ENCODE data around the gene EPB42.
A peak's percentile ranks its signal among the peaks of the same experiment; 100 is the strongest.

Gene EPB42

DNA sequence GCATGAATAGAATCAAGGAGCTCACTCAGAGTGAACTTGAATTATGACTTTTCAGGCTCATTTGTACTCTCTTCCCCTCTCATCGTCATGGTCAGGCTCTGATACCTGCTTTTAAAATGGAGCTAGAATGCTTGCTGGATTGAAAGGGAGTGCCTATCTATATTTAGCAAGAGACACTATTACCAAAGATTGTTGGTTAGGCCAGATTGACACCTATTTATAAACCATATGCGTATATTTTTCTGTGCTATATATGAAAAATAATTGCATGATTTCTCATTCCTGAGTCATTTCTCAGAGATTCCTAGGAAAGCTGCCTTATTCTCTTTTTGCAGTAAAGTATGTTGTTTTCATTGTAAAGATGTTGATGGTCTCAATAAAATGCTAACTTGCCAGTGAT is 26.0 kb downstream of the EPB42 start:
- DNase-seq = no peak
- H3K27ac ChIP-seq = no peak overlapping the region
- peaks cover 31% of the 10 kb centered on the region for H3K36me3 ChIP-seq (replicated peaks)
- H3K27me3 ChIP-seq (replicated peaks) = no peaks in the 10 kb centered on the region
- H3K4me3 ChIP-seq (ENCODE audit: low read depth, low read length) = no peak overlapping the region
- in situ Hi-C loops (cut with HindIII; ENCODE audit: low pct_ligation_motif_present, low sequenced_read_pairs) = no loop called here
- TF ChIP-seq, protein P1, sequence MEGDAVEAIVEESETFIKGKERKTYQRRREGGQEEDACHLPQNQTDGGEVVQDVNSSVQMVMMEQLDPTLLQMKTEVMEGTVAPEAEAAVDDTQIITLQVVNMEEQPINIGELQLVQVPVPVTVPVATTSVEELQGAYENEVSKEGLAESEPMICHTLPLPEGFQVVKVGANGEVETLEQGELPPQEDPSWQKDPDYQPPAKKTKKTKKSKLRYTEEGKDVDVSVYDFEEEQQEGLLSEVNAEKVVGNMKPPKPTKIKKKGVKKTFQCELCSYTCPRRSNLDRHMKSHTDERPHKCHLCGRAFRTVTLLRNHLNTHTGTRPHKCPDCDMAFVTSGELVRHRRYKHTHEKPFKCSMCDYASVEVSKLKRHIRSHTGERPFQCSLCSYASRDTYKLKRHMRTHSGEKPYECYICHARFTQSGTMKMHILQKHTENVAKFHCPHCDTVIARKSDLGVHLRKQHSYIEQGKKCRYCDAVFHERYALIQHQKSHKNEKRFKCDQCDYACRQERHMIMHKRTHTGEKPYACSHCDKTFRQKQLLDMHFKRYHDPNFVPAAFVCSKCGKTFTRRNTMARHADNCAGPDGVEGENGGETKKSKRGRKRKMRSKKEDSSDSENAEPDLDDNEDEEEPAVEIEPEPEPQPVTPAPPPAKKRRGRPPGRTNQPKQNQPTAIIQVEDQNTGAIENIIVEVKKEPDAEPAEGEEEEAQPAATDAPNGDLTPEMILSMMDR (IDR thresholded peaks at IDR 0.05; ENCODE audit: low read depth, low read length, missing control alignments) = no peak

DNA sequence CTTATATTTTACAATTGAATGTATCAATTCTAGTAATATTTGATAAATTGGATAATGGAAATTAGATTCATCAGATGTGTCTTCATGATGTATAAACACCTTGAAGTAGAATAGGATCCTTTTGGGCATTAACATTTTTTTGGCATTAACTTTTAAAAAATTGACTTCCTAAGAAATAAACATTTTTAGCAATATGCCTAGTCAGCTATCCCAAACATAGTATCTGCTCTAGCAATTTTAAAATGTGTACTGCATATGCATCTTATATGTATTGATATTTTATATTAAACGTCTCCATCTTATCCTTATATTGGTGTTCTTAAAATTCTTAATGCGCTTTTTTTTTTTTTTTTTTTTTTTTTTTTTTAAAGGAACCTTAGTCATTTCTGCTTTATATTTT is 27.1 kb downstream of the EPB42 start:
- Histone ChIP-seq H3K36me3 (replicated peaks) (peaks cover 31% of the 10 kb centered on the region), H3K27me3 (replicated peaks) (no peaks in the 10 kb centered on the region), H3K4me3 (ENCODE audit: low read depth, low read length) (no peak overlapping the region), H3K27ac (no peak overlapping the region)
- no peak for DNase-seq
- in situ Hi-C loops (cut with HindIII; ENCODE audit: low pct_ligation_motif_present, low sequenced_read_pairs) = no loop called here
- TF ChIP-seq, protein P1 (IDR thresholded peaks at IDR 0.05; ENCODE audit: low read depth, low read length, missing control alignments) = no peak

DNA sequence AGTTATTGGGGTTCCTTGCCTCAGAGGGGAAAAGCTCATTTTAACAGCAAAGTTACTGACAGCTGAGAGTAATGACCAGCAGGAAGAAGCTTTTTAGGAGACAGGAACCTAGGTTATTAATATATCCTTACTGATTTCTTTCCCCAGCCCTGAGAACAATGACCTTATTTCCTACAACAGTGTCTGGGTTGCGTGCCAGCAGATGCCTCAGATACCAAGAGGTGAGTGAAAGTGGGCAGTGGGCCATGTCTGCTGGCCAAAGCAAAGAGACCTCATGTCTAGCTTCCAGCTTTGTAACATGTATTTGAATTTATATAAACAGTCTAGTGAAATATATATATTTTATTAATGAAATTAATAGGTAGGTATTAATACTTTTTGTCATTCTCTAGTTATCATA is 30.6 kb downstream of the EPB42 start:
- Histone ChIP-seq H3K27me3 (replicated peaks) (no peaks in the 10 kb centered on the region), H3K27ac (no peak overlapping the region)
- in situ Hi-C loops (cut with HindIII; ENCODE audit: low pct_ligation_motif_present, low sequenced_read_pairs) = no loop called here

DNA sequence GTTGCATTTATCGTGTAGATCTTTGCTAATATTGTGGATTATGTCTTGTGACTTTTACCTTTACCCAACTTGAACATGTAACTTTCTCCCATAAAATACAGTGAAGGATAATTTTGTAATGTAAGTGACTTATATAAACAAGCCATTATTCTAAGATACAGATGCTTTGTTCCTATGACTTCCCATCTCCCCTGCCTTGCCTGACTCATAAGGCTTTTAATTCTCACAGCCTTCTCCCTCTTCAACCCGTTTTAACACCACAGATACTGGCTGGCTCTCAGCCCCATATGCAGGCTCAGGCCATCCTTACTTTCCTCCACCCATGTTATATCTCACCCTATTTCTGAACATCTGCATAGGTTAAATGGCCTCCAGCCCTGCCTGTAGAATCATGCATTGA is 31.5 kb downstream of the EPB42 start:
- no peak overlapping the region for H3K4me3 ChIP-seq (ENCODE audit: low read depth, low read length)
- peaks cover 23% of the 10 kb centered on the region for H3K36me3 ChIP-seq (replicated peaks)
- no peaks in the 10 kb centered on the region for H3K27me3 ChIP-seq (replicated peaks)
- DNase-seq = no peak
- H3K27ac ChIP-seq = no peak overlapping the region
- in situ Hi-C loops (cut with HindIII; ENCODE audit: low pct_ligation_motif_present, low sequenced_read_pairs) = no loop called here
- TF ChIP-seq, protein P1 (IDR thresholded peaks at IDR 0.05; ENCODE audit: low read depth, low read length, missing control alignments) = no peak

More for the DNA sequence above, 30.6 kb downstream of the EPB42 start:
- peaks cover 27% of the 10 kb centered on the region for H3K36me3 ChIP-seq (replicated peaks)
- TF ChIP-seq, protein P1 (IDR thresholded peaks at IDR 0.05; ENCODE audit: low read depth, low read length, missing control alignments) = no peak
- no peak for DNase-seq
- H3K4me3 ChIP-seq (ENCODE audit: low read depth, low read length) = no peak overlapping the region

DNA sequence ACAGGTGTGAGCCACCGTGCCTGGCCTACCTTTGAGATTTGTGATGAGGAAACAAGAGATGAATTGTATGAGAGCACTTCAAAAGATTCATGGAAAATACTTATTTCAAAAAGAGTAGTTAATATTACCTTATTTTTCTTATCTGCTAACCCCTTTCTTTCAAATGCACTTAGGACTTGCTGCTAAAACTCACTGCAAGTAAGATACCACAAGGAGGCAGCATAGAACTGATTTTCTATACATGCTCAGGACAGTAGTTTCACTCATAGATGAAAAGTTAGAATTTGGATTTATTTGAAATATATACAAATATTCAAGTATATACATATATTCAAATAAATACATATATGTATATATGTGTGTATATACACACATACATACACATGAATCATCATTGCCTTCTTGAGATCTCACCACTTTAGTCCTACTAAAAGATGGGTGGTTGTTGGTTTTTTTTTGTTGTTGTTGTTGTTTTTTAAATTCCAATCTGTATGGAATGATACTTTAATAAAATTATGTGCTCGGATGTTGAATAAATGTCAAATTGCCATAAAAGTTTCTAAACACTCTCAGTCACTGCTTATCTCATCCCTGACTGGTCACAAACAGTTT is 33.2 kb downstream of the EPB42 start:
- TF ChIP-seq, protein P1 (IDR thresholded peaks at IDR 0.05; ENCODE audit: low read depth, low read length, missing control alignments) = peak; percentile 64
- no peak overlapping the region for H3K4me3 ChIP-seq (ENCODE audit: low read depth, low read length)
- in situ Hi-C loops (cut with HindIII; ENCODE audit: low pct_ligation_motif_present, low sequenced_read_pairs) = no loop called here
- peaks cover 18% of the 10 kb centered on the region for H3K36me3 ChIP-seq (replicated peaks)
- H3K27me3 ChIP-seq (replicated peaks) = no peaks in the 10 kb centered on the region
- DNase-seq = peak; percentile 56
- H3K27ac ChIP-seq = no peak overlapping the region

DNA sequence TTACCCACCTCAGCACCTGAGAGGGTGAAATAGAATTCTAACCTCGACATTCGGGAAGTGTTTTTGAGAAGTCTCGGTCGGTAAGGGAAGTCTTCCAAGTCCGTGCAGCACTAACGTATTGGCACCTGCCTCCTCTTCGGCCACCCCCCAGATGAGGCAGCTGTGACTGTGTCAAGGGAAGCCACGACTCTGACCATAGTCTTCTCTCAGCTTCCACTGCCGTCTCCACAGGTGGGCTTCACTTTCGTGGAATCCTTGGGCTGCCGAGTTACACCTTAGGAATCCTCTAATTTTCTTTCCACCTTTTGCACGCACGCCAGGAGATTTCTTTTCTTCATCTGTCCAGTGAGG is 34.8 kb downstream of the EPB42 start:
- peak overlapping the region; percentile 7 for H3K27ac ChIP-seq
- no peak for DNase-seq
- H3K4me3 ChIP-seq (ENCODE audit: low read depth, low read length) = peak overlapping the region; percentile 67
- TF ChIP-seq, protein P1 (IDR thresholded peaks at IDR 0.05; ENCODE audit: low read depth, low read length, missing control alignments) = no peak
- H3K36me3 ChIP-seq (replicated peaks) = peaks cover 6% of the 10 kb centered on the region
- no peaks in the 10 kb centered on the region for H3K27me3 ChIP-seq (replicated peaks)
- in situ Hi-C loops (cut with HindIII; ENCODE audit: low pct_ligation_motif_present, low sequenced_read_pairs) = no loop called here
